NCI-H345 treated with DMSO at 0.1 percent for 48 hours (cell line): ENCODE results near the gene PVALEF.
A peak's percentile ranks its signal among the peaks of the same experiment; 100 is the strongest.

Source experiments
- DNase-seq: peaks from one replicate; lab custom pipeline; 2025; ENCODE audit not compliant: unreplicated experiment; lab: John Stamatoyannopoulos, UW

The PVALEF gene

GRCh38 chr17:81180836-81181810 is 15.8 kb downstream of the PVALEF start:
- no peak for DNase-seq

GRCh38 chr17:81181811-81182185 is 16.5 kb downstream of the PVALEF start:
- DNase-seq: no peak

GRCh38 chr17:81182596-81182995 is 17.3 kb downstream of the PVALEF start:
- DNase-seq: no peak

- no peak for DNase-seq
Measured at GRCh38 chr17:81183316-81183715, 18.0 kb downstream of the PVALEF start.

- no peak for DNase-seq
Measured at GRCh38 chr17:81183807-81184206, 18.5 kb downstream of the PVALEF start.

- DNase-seq: peak; percentile 12
Measured at GRCh38 chr17:81184555-81184954, 19.2 kb downstream of the PVALEF start.

- no peak for DNase-seq
Measured at GRCh38 chr17:81186203-81186602, 20.9 kb downstream of the PVALEF start.

GRCh38 chr17:81187120-81187519 is 21.8 kb downstream of the PVALEF start:
- no peak for DNase-seq

- no peak for DNase-seq
Measured at GRCh38 chr17:81187586-81188490, 22.5 kb downstream of the PVALEF start.

GRCh38 chr17:81188491-81188840 is 23.2 kb downstream of the PVALEF start:
- DNase-seq: no peak

GRCh38 chr17:81189016-81189415 is 23.7 kb downstream of the PVALEF start:
- no peak for DNase-seq

- DNase-seq: no peak
Measured at GRCh38 chr17:81189670-81190530, 24.6 kb downstream of the PVALEF start.

- DNase-seq: no peak
Measured at GRCh38 chr17:81190591-81190990, 25.3 kb downstream of the PVALEF start.

GRCh38 chr17:81191116-81191515 is 25.8 kb downstream of the PVALEF start:
- no peak for DNase-seq

- no peak for DNase-seq
Measured at GRCh38 chr17:81191646-81192045, 26.3 kb downstream of the PVALEF start.

GRCh38 chr17:81192386-81193050 is 27.2 kb downstream of the PVALEF start:
- DNase-seq: no peak

GRCh38 chr17:81193051-81193410 is 27.7 kb downstream of the PVALEF start:
- no peak for DNase-seq

GRCh38 chr17:81193470-81194224 is 28.3 kb downstream of the PVALEF start:
- DNase-seq: no peak

GRCh38 chr17:81194225-81194760 is 29.0 kb downstream of the PVALEF start:
- DNase-seq: no peak
